Right cardiac atrium (tissue), 5 donors: ENCODE results near the gene TLR5. TPM values are rescaled to one million over a fixed set of nuclear protein-coding genes. Genes with fewer than 3 reads are reported as not detected.

Experiments
- ATAC-seq, 2 donors: fragments of 200-7000 bp; cut with Tn5 transposase; one replicate each; pipeline versions ENCODE4 v1.8.0 to v1.9.1; 2020; ENCODE audit warnings: moderate library complexity in 2 of 2, mild to moderate bottlenecking in 1 of 2
- DNase-seq, 3 donors: peaks; one replicate each; pipeline ENCODE4 v3.0.0-alpha.2; 2020
- H3K27ac ChIP-seq: one replicate; pipeline ENCODE4 v1.5.1; 2013; ENCODE audit warnings: mild to moderate bottlenecking, low read length, control low read depth, moderate library complexity
- H3K27me3 ChIP-seq: one replicate; pipeline ENCODE4 v1.6.1; 2013; ENCODE audit not compliant: control insufficient read depth, insufficient read depth
- H3K4me1 ChIP-seq: one replicate; pipeline ENCODE4 v1.6.1; 2013; ENCODE audit warnings: low read length; ENCODE audit not compliant: control insufficient read depth, insufficient read depth
- H3K4me3 ChIP-seq: one replicate; pipeline ENCODE4 v1.5.1; 2013; ENCODE audit warnings: low read length, control low read depth
- H3K9me3 ChIP-seq: one replicate; pipeline ENCODE4 v1.6.1; 2013; ENCODE audit warnings: low read length; ENCODE audit not compliant: control insufficient read depth
- WGBS: extraction: QIAGEN DNeasy Blood & Tissue Kit; methylation state at CpG from one replicate; pipeline ENCODE4 v1.1.7; 2013; 5-methylcytosine and 5-hydroxymethylcytosine counted together
- intact Hi-C, 4 donors: fragments of 100-400 bp; cut with DNase I; formaldehyde crosslinking; loops; one replicate each; pipeline versions ENCODE4 v1.11.0 to v1.14.0; 2022 to 2023
- long read RNA-seq, 4 donors: library from polyadenylated mRNA; unstranded; transcript quantifications; one replicate each; pipeline ENCODE4 v2.0.0, GENCODE V29; 2020 to 2021
- polyA plus RNA-seq: library from polyadenylated mRNA; stranded (reverse); fragments of 200-250 nt; gene quantifications from one replicate; pipeline ENCODE4 v1.2.3, GENCODE V29; 2013
- total RNA-seq, 4 donors: library from RNA; stranded (reverse); fragmentation: NEBNext Ultra II Directional; extraction: Animal tissue kit (Norgen Biotek cat#: 25700); gene quantifications; one replicate each; pipeline ENCODE4 v1.2.1, GENCODE V29; 2021
- donor health status: healthy with polysubstance abuse.
- donor health status: DM: no; HTN: yes; CAD: no.
- donor health status: DM: no; HTN: no; CAD: no.
- donor health status: DM: no; HTN: yes; CAD: no; lungs with severe emphysema.
- donor health status: DM: yes; HTN: yes; CAD: no.

Gene TLR5
- total RNA-seq (1 to 10 TPM; 2.0 to 6.8 (median 5.8) TPM), polyA plus RNA-seq (1.9 TPM)
- long read RNA-seq, donor 1, full-length matches to known transcripts: 1 of 6 reads
- long read RNA-seq, donor 1, partial matches to known transcripts: 1 of 6 reads
- long read RNA-seq, donor 1, other reads (novel, unspliced or antisense): 4 of 6 reads
- long read RNA-seq, donor 2, full-length matches to known transcripts: 1 of 3 reads
- long read RNA-seq, donor 2, partial matches to known transcripts: 0 of 3 reads
- long read RNA-seq, donor 2, other reads (novel, unspliced or antisense): 2 of 3 reads
- long read RNA-seq, donor 3, full-length matches to known transcripts: 2 of 6 reads
- long read RNA-seq, donor 3, partial matches to known transcripts: 0 of 6 reads
- long read RNA-seq, donor 3, other reads (novel, unspliced or antisense): 4 of 6 reads
- long read RNA-seq, donor 4, partial matches to known transcripts: 0 of 3 reads
- long read RNA-seq, donor 4, other reads (novel, unspliced or antisense): 2 of 3 reads

- no peaks in the 10 kb centered on the region for H3K9me3 ChIP-seq
- DNase-seq: peak; percentile 87 to 97 (median 96)
- peaks cover 6% of the 10 kb centered on the region for H3K4me1 ChIP-seq
- no peak within 1 kb of the TSS for H3K27ac ChIP-seq
- WGBS: 4% methylated on average over 63 of the region's 63 CpGs
- peak within 1 kb of the TSS; percentile 75 for H3K4me3 ChIP-seq
- H3K27me3 ChIP-seq: no peaks in the 10 kb centered on the region
- intact Hi-C loops: loop anchor here in 1 of 4 donors (10.0 kb wide), 1 partner anchor 222 kb away; the partner anchor contains the start of gene SUSD4
- ATAC-seq: peak; percentile 95 to 97
Observed at GRCh38 chr1:223142795-223143536, at the start of gene TLR5. TSS of gene TLR5 (minus strand) at chr1:223143248. CDS start at chr1:223113031, 30,217 bp downstream.

GRCh38 chr1:223189903-223190724, 47.1 kb upstream of the TLR5 start:
- DNase-seq (no peak), ATAC-seq (no peak)
- Histone ChIP-seq H3K27ac (no peak overlapping the region), H3K4me1 (no peaks in the 10 kb centered on the region), H3K4me3 (no peak overlapping the region), H3K9me3 (no peaks in the 10 kb centered on the region), H3K27me3 (no peaks in the 10 kb centered on the region)
- intact Hi-C loops: loop anchor here in 1 of 4 donors (10.0 kb wide), 1 partner anchor 55 kb away; no protein-coding TSS in a partner anchor
- 76% methylated on average over 10 of the region's 10 CpGs for WGBS

- WGBS: 79% methylated on average over 4 of the region's 4 CpGs
- Histone ChIP-seq H3K27me3 (no peaks in the 10 kb centered on the region), H3K4me1 (no peaks in the 10 kb centered on the region), H3K4me3 (no peak overlapping the region), H3K9me3 (no peaks in the 10 kb centered on the region), H3K27ac (no peak overlapping the region)
- no peak for DNase-seq
- ATAC-seq: no peak
- intact Hi-C loops: loop anchor here in 1 of 4 donors (10.0 kb wide), 1 partner anchor 55 kb away; no protein-coding TSS in a partner anchor
Observed at GRCh38 chr1:223189525-223189902, 46.5 kb upstream of the TLR5 start.

- ATAC-seq (no peak), DNase-seq (no peak)
- Histone ChIP-seq H3K4me3 (no peak overlapping the region), H3K27me3 (no peaks in the 10 kb centered on the region), H3K27ac (no peak overlapping the region), H3K9me3 (no peaks in the 10 kb centered on the region), H3K4me1 (no peaks in the 10 kb centered on the region)
- intact Hi-C loops: loop anchor here in 1 of 4 donors (10.0 kb wide), 1 partner anchor 54 kb away; no protein-coding TSS in a partner anchor
- WGBS: 78% methylated on average over 5 of the region's 5 CpGs
Observed at GRCh38 chr1:223188618-223189356, 45.7 kb upstream of the TLR5 start.

- Histone ChIP-seq H3K27ac (no peak overlapping the region), H3K27me3 (no peaks in the 10 kb centered on the region), H3K4me3 (no peak overlapping the region), H3K9me3 (no peaks in the 10 kb centered on the region), H3K4me1 (no peaks in the 10 kb centered on the region)
- DNase-seq (no peak), ATAC-seq (no peak)
- intact Hi-C loops: loop anchor here in 1 of 4 donors (10.0 kb wide), 1 partner anchor 52 kb away; no protein-coding TSS in a partner anchor
- WGBS: 95% methylated on average over 3 of the region's 3 CpGs
Observed at GRCh38 chr1:223186800-223187199, 43.8 kb upstream of the TLR5 start.

GRCh38 chr1:223183268-223183862, 40.3 kb upstream of the TLR5 start:
- no peak overlapping the region for H3K27ac ChIP-seq
- DNase-seq (no peak), ATAC-seq (no peak)
- H3K4me3 ChIP-seq: no peak overlapping the region
- no peaks in the 10 kb centered on the region for H3K9me3 ChIP-seq
- no peaks in the 10 kb centered on the region for H3K4me1 ChIP-seq
- 92% methylated on average over 9 of the region's 9 CpGs for WGBS
- intact Hi-C loops: loop anchor here in 1 of 4 donors (10.0 kb wide), 1 partner anchor 49 kb away; no protein-coding TSS in a partner anchor
- no peaks in the 10 kb centered on the region for H3K27me3 ChIP-seq

- no peaks in the 10 kb centered on the region for H3K4me1 ChIP-seq
- 47% methylated on average over 5 of the region's 5 CpGs for WGBS
- DNase-seq: peak in 1 of 3 donors; percentile 48
Observed at GRCh38 chr1:223180731-223181321, 37.8 kb upstream of the TLR5 start.

GRCh38 chr1:223179786-223180185, 36.7 kb upstream of the TLR5 start:
- Histone ChIP-seq H3K4me3 (no peak overlapping the region), H3K27me3 (no peaks in the 10 kb centered on the region), H3K4me1 (no peaks in the 10 kb centered on the region), H3K27ac (no peak overlapping the region), H3K9me3 (no peaks in the 10 kb centered on the region)
- WGBS: 90% methylated on average over 1 of the region's 1 CpG
- ATAC-seq (no peak), DNase-seq (no peak)
- intact Hi-C loops: loop anchor here in 1 of 4 donors (10.0 kb wide), 1 partner anchor 45 kb away; no protein-coding TSS in a partner anchor

More at GRCh38 chr1:223180731-223181321, 37.8 kb upstream of the TLR5 start:
- no peaks in the 10 kb centered on the region for H3K27me3 ChIP-seq
- no peaks in the 10 kb centered on the region for H3K9me3 ChIP-seq
- intact Hi-C loops: loop anchor here in 1 of 4 donors (10.0 kb wide), 1 partner anchor 46 kb away; no protein-coding TSS in a partner anchor
- ATAC-seq: peak; percentile 95 to 98
- H3K4me3 ChIP-seq: no peak overlapping the region
- H3K27ac ChIP-seq: peak overlapping the region; percentile 63

- 96% methylated on average over 3 of the region's 3 CpGs for WGBS
- no peak overlapping the region for H3K4me3 ChIP-seq
- intact Hi-C loops: no loop called here
- no peak for ATAC-seq
- H3K4me1 ChIP-seq: no peaks in the 10 kb centered on the region
- H3K27me3 ChIP-seq: no peaks in the 10 kb centered on the region
- H3K27ac ChIP-seq: no peak overlapping the region
- H3K9me3 ChIP-seq: no peaks in the 10 kb centered on the region
- DNase-seq: no peak
Observed at GRCh38 chr1:223179280-223179679, 36.2 kb upstream of the TLR5 start.
